Hepatic stellate cell (primary cell): ENCODE measurements around the gene ANKRD1.

ENCODE experiments used
- DNase-seq: peaks from one replicate; pipeline ENCODE4 v3.0.0; 2011; ENCODE audit warnings: low spot score

The ANKRD1 gene

DNA sequence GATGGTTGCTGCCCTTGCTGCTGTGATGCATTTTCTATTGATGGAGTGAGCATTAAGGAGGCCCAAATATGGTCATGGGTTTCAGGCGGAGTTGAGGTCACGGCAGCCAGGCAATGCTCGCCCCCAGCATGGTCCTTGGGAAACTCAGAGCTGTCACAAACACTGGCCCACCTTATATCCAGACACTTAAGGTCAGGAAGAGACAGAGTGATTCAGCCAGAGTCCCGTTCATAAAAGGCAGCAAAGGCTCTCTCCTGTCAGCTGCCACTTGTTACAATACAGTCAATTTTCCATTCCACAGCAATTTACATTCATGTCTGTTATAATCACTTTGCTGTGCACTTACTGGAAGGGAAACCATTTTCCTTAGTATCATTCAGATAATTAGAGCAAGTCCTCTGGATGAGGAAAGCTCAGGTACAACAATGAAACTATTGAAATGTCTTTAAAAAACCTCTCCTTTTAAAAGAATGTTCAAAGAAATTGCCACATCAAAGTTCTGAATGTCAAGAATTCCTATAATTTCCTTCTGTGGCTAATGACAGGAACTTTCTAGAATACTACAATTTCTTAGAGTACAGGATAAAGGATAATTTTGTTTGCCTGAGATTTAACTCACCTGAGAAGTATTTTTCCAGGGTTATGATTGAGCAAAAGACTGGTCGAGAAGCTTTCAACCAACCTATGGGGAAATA lies 14.8 kb upstream of the ANKRD1 start:
- DNase-seq = no peak

DNA sequence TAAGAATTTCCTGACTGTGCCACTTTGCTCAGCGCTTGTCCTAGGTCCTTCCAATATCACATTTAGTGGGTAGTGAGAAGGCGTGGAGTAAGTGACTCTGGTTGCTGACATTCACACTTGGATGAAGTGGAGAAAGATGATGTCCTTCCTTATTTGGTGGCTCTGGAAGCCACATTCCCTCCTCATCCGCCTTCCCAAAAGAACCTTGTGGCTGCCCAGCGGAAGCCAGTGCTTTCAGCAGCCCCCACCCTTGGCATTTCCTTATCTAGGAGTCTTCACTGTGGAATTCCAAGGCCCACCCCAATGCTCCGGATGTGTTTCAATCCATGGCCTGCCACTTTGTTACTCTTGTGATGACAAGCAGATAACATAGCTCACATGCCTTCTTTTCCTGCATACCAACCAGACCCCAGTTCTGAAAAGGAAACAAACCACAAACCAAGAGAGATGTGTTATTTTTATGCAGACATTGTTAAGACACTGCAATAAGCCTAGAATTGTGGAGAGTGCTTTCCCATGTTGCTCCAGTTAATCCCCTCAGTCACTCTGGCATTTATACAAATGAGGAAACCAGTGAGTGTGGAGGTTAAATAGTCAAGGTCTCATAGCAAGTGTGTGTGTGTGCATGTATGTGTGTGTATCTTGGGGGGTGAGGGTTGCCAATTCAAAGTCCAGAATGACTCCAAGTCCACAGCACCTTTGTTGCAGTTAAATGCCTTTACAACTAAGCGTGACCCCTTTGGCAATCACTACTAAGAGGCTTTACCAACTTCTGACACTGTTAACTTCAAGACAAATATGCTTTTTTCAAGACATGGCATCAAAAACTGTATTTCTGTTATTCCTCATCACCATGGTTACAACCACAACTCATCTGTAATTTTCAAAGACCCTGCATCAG lies 10.3 kb upstream of the ANKRD1 start:
- peak; percentile 74 for DNase-seq

DNA sequence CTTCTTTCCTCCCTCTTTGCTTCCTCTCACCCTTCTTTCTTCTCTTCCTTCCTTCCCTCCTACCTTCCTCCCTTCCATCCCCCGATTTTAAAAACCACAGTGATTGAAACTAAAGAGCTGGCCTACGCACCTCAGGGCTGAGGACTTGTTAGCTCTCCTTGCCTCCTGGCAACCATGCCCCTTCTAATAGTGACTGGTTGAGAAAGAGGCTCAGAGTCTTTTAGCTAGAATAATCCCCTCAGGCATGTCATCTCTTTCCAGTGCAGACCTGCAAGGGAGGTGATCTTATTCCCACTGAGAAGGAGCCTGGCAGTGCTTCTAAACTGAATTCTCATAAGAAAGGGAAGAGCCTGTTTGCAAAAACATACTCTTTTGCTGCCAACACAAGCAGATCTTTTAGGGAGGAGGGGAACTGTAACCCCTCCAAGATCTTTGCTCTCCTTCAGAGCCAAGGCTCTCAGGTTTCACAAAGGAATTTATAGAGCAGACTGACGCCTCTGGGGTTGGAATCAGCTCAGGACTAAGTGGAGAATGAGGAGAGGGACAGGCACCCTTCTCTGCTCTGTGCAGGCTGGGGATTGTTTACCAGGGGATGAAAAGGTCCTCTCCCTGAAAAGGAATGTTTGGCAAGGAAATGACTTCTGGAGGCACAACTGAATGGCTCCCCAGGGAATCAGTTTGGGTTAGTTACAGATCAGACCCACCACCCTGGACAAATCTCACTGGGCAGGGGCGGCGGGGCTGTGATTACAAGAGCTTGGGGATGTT lies 9.4 kb upstream of the ANKRD1 start:
- DNase-seq = peak; percentile 33

DNA sequence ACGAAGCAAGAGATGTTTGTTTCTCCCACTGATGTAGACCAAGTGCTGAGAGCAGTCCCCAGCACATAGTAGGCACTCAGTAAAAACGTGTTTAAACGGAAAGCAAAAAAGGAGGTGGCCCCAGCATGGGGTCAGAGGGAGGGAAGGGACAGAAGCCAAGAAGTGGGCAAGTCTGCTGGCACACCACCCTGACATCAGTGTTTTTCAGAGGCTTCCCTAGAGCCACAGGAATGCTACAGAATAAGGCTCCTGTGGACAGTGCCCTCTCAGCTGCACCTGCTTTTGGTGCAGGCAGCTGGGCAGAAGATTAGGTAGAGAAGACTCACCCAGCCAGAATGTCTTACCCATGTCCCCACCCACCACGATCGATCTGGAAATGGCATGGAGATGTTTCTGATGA lies 8.3 kb upstream of the ANKRD1 start:
- DNase-seq = no peak

DNA sequence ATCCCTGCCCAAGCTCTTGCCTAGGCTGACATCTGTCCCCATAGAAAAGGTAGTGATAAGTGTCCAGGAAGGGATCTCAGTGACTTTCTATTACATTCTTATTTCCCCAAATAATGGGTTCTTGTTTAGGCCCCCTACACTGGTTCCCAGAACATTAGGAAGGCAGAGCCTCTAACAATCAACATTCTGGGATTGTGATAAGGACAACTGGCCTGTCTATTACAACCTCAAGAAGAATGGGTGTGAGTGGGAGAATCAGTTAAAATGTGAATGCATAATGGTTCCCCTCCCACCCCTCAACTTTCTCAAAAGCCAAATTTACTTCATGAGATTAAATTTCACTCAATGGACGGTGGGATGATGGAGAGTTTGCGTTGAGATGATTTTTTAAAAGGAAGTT lies 6.4 kb upstream of the ANKRD1 start:
- no peak for DNase-seq

DNA sequence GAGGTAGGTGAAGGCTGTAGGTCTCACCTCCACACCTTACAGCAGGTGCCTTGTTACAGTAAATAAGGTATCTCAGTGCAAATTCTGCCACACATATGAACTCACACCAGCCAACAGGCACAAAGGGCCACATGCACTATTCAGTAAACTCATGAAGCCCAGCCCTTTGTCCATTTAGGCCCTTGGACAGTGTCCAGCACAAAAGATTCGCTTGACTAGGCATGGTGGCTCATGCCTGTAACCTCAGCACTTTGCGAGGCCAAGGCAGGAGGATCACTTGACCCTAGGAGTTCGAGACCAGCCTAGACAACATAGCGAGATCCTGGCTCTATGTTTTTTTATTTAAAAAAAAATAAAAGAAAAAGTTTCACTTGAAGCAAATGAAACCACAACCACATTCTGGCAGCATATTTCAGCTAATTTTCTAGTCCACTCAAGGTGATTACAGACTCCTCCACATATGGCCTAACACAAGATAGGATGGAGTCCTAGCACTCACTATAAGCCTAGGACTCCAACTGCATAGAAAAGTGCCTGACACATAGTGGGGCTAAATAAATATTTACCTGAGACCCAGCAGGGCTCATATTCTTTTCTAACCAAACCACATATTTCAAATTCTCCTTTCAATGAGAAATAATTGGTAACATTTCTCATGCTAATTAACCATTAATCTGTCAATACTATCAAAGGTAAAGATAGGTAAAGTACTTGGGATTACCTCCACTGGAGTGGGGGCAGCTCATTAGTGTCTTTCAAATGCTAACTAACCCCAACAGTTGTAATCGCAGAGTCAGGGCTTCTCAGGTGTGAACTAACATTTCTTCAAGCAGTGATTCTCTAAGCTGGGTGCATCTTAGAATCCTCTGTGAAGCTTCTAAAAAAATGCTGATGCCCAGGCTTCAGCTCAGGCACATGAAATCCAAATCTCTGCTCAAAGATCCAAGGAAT lies 4.5 kb upstream of the ANKRD1 start:
- no peak for DNase-seq

DNA sequence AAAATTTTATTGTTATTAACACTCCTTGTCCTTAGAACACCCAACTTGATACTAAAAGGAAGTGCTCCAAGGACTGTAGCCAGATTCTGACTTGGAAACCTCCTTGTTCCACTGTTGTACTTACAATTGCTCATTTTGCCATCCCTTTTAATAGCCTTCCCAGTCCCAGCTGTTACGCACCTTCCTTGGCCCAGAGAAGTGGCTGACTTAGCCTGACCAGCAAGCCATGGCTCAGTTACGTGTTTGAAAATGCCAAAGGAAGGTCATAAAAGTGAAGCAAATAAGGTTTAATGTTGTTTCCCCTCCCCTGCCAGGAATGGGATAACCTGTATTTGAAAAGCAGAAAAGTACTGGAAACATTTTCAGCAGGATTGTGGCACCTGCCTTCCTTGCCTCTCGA lies 3.7 kb upstream of the ANKRD1 start:
- no peak for DNase-seq

DNA sequence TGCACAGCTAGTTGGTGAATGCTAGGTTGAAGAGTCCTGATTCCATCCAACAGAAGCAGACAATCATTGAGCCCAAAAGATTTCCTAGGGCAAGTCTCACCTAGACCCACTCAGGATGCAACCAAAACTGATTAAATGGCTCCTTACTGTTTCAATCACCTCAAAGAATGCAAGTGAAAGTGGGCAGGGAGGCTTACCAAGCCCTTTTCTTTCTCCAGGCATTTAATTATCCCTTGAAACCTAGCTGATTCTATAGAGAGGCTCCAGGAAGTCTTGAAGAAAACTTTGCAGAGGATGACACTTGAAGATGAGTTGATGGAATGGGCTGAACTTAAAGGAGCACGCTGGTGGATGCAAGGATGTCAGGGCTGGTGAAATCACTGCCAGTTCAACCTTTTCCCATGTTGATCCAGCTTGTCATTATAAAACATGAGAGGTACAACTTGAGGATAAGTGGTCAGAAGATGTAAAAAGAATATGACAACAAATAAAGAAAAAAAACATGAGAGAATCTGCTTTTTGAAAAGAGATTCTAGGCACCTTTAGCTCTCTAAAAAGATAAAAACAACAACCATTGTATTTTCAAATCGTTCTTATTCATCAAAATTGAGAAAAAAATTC lies 2.3 kb upstream of the ANKRD1 start:
- DNase-seq = no peak

GRCh38 chr10:90921906-90922305 lies 1.0 kb upstream of the ANKRD1 start:
- no peak for DNase-seq

DNA sequence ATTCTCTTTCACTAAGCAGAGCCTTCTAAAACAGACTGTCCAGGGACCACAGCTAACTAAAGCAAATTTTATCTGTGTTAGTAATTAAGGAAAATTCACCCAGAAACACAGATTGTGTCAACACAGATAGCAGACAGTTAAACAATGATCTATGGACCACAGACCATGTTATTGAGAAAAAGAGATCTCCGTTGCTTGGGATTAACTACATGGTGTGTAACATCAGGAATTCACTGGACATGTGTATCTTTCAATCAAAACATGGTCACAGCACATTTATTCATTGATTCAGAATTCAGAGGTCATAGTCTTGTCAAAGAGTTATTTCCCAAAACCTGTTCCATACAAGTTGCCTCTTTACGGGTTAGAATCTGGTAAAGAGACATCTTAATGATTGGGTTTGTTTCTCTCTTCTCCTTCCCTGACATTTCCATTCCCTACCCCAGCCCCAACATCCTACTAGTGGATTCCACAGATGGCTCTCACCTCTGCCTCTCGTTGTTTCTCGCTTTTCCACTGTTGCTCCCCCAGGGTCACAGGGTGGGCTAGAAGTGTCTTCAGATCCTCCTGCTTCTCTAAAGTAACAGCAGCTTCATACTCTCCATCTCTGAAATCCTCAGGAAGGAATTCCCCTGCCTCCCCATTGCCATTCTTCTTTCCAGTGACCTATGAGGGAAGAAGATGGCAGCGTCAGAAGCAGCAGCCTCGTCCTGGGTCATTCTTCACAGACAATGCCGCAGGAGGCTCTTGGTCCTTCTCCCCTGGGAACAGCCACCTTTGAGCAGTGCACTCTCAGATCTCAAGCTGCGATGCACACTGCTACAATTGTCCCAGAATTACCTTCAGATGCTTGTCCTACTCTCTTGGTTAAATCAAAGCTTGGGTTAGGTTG lies 958 bp downstream of the ANKRD1 start:
- no peak for DNase-seq

GRCh38 chr10:90917968-90918318 lies 2.9 kb downstream of the ANKRD1 start:
- no peak for DNase-seq

- DNase-seq = no peak
These were observed 3.5 kb downstream of the ANKRD1 start for GRCh38 chr10:90917238-90917967.

GRCh38 chr10:90916392-90917237 lies 4.3 kb downstream of the ANKRD1 start:
- no peak for DNase-seq

DNA sequence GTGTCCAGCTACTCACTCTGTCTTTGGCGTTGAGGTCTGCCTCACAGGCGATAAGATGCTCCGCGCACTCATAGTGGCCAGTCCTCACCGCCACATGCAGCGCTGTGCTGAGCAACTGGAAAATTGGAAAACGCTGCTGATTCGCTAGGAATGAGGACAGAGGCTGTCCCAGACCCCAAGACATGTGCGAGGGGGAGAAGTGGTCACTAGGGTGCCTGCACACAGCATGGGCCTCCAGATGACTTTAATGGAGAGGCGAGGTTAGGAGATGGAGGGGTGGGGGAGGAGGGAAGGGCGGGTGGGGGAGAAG lies 5.2 kb downstream of the ANKRD1 start:
- no peak for DNase-seq

DNA sequence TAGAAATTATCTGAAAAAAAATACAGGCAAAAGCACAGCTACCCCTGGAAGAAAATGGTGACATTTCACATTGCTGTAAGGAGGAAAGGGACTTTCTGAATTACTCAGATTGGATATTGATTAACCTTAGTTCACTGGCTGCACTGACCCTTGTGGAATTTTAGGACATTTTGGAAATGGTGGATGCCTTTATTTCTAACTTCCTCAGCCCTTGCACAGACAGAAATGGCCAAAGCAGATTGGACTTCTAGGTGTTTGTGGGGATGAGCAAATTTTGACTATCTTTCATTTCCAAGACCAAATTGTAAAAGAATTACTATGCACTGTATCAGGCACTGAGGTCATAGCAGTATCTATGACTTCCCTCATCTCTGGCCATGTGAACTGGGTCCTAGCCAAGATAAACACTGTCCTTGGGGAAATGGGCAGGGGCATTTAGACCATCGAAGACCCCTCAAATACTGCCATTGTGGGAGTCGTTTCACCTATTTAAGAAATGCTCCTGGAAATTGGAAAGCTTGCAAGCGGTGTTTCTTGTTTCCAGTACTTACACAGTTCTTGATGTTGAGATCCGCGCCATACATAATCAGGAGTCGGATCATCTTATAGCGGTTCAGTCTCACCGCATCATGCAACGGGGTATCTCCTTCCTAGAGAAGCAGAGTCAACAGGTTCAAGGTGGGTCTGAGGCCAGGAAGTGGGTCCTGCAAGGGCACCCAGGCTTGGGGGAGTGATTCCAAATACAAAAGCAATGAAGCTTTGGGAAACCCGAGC lies 5.7 kb downstream of the ANKRD1 start:
- DNase-seq = no peak

- DNase-seq = no peak
These were observed 7.0 kb downstream of the ANKRD1 start for GRCh38 chr10:90913774-90914420.

DNA sequence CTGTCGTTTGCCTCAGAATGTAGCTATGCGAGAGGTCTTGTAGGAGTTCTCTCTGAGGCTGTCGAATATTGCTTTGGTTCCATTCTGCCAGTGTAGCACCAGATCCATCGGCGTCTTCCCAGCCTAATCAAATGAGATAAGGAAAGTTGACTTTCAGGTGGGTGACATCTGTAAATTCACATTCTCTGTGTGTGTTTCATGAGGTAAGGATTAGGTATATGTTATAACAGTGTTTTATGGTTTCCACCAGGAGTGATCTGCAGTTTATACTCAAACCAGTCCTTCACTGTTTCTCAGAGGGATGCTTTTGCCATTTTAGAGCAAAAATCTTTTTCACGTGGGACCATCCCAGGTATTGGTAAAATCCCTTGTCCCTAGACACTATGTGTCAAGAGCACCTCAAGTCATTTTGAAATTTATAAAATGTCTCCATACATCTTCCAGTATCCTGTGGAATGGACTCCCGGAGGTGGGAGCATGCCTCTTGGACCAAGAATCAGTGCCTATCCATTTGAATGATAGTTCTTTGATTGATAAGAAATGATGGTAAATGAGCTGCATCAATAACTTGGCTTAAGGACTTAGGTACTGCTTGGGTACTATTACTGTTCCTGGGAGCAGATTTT lies 7.9 kb downstream of the ANKRD1 start:
- DNase-seq = no peak
